GM18868 (cell line): ENCODE measurements around the gene ARHGAP1.

Source experiments
- ATAC-seq: cut with Tn5 transposase; IDR thresholded peaks from one replicate; pipeline ENCODE4 v1.9.1; 2021; ENCODE audit warnings: mild to moderate bottlenecking, moderate library complexity; ENCODE audit not compliant: unreplicated experiment

The ARHGAP1 gene

GRCh38 chr11:46643986-46644385 lies 56.4 kb downstream of the ARHGAP1 start:
- no peak for ATAC-seq

DNA sequence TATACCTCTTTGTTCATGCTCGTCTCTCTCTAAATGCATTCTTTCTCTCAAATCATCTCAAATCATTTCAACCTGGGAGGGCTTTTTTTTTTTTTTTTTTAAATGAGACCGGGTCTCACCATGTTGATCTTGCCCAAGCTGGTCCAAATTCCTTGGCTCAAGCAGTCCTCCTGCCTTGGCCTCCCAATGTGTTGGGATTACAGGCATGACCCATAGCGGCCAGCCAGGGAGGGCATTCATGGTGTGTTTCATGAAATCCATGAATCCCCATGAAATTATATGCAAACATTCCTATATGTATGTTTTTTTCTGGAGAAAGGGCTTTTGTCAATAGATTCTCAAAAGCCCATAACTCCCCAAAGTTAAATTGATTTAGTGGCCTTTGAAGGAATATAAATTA lies 56.9 kb downstream of the ARHGAP1 start:
- ATAC-seq = no peak

GRCh38 chr11:46642627-46643335 lies 57.6 kb downstream of the ARHGAP1 start:
- no peak for ATAC-seq

- no peak for ATAC-seq
These were observed 58.8 kb downstream of the ARHGAP1 start for GRCh38 chr11:46641639-46642038.

GRCh38 chr11:46640036-46640788 lies 60.2 kb downstream of the ARHGAP1 start:
- ATAC-seq = no peak

GRCh38 chr11:46639197-46639839 lies 61.1 kb downstream of the ARHGAP1 start:
- ATAC-seq = no peak

DNA sequence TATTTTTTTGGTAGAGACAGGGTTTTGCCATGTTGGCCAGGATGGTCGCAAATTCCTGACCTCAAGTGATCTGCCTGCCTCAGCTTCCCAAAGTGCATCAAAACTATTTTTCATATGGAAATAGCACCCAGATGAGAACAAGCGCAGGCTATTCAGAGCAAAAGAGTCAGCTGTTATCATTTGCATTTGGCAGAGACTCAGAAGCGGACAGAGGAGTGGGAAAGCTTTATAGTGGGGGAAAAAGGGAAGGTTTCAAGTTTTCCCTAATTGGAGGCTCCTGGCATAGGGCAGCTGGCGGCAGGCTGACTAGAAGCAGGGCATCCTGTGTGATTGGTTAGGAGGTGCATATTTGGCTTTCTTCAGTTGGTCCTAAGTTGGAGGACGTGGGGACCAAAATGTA lies 62.9 kb downstream of the ARHGAP1 start:
- no peak for ATAC-seq

DNA sequence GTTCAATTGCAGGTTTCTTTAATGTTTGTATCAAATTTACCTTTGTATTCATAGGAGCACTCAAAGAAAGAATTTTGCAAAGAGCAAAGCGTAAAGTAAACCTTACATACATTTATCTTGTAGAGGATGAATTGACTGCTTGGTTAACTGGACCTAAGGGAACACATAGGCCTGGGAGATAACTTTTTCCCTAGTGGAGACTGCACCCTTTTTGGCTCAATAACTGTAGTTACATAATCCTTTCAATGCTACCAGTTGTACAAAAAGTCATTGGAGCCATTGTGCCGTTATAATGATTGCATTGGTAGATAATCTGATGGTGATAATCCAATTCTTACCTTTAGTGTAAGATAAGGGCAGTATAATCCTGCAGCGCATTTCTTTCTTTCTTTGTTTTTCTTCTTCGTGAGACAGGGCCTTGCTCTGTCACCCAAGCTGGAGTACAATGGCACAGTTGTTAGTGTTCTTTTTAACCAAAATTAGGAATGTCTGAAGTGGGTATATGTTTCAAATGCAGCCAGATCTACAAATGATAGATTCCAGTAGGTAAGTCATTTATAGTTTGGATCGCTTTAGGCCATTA lies 64.8 kb downstream of the ARHGAP1 start:
- no peak for ATAC-seq

DNA sequence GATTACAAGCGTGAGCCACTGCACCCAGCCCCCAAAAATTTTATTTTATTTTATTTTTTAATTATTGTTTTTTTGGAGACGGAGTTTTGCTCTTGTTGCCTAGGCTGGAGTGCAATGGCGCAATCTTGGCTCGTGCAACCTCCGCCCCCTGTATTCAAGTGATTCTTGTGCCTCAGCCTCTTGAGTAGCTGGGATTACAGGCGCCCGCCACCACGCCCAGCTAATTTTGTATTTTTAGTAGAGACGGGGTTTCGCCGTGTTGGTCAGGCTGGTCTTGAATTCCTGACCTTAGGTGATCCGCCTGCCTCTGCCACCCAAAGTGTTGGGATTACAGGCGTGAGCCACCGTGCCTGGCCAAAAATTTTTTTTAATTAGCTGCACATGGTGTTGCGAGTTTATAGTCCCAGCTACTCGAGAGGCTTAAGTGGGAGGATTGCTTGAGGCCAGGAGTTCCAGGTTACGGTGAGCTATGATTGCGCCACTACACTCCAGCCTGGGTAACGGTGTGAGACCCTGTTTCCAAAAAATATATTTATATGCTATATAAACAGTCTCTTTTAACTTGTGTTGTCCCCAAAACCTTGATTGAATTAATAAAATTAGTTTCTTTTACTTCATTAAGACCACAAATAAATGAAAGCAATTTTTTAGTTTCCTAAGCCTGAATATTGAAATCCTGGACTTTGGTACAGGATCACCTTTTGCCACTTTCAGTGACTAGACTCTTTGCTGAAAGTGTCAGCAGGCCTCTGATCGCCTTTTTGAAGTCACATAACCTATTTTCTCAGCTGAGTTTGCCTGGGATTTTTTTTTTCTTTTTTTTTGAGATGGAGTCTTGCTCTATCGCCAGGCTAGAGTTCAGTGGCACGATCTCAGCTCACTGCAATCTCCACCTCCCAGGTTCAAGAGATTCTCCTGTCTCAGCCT lies 66.9 kb downstream of the ARHGAP1 start:
- no peak for ATAC-seq

GRCh38 chr11:46632502-46632901 lies 67.9 kb downstream of the ARHGAP1 start:
- ATAC-seq = no peak

DNA sequence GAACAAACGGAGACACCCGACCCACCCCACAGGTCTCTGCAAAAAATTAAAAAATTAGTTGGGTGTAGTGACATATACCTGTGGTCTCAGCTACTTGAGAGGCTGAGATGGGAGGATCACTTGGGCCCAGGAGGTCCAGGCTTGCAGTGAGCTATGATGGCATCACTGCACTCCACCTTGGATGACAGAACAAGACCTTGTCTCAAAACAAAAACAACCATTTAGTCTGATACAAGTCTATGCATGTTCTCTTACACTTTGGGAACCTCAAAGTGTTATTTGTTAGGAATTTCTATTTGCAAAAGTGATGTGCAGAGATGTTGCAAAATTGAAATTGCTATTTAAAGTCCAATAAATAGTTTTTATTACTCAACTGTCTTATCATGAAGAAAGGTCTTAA lies 68.7 kb downstream of the ARHGAP1 start:
- ATAC-seq = no peak

GRCh38 chr11:46630237-46630636 lies 70.2 kb downstream of the ARHGAP1 start:
- ATAC-seq = no peak

- no peak for ATAC-seq
These were observed 71.5 kb downstream of the ARHGAP1 start for GRCh38 chr11:46628961-46629360.
